ENCODE measurements around the gene FERMT1.
A peak's percentile ranks its signal among the peaks of the same experiment; 100 is the strongest.
"Not testable (repeated sequence)": the region's sequence is repeated elsewhere in the genome, so short reads cannot be mapped to it uniquely, and the experiment has no call there.

FERMT1 gene

GRCh38 chr20:6066582-6066981 is 56.2 kb downstream of the FERMT1 start:
- DNase-seq = no peak

GRCh38 chr20:6061544-6061943 is 61.3 kb downstream of the FERMT1 start:
- DNase-seq = no peak

GRCh38 chr20:6060213-6060612 is 62.6 kb downstream of the FERMT1 start:
- no peak for DNase-seq

- DNase-seq = no peak
Observed at GRCh38 chr20:6058684-6059295, 64.0 kb downstream of the FERMT1 start.

- DNase-seq = no peak
Observed at GRCh38 chr20:6057691-6058090, 65.1 kb downstream of the FERMT1 start.

- DNase-seq = no peak
Observed at GRCh38 chr20:6057139-6057538, 65.7 kb downstream of the FERMT1 start.

- DNase-seq = no peak
Observed at GRCh38 chr20:6055981-6056569, 66.8 kb downstream of the FERMT1 start.

GRCh38 chr20:6055161-6055783 is 67.6 kb downstream of the FERMT1 start:
- DNase-seq = no peak

GRCh38 chr20:6054689-6055051 is 68.2 kb downstream of the FERMT1 start:
- DNase-seq = not testable (repeated sequence)

- peak; percentile 35 for DNase-seq
Observed at GRCh38 chr20:6053776-6054688, 68.8 kb downstream of the FERMT1 start, which contains the start of gene LRRN4. Gene LRRN4, minus strand, starts transcription at chr20:6054060. Its CDS starts 1,261 bp downstream, at chr20:6052799.

- no peak for DNase-seq
Observed at GRCh38 chr20:6053064-6053775, 69.6 kb downstream of the FERMT1 start.

GRCh38 chr20:6051505-6051904 is 71.3 kb downstream of the FERMT1 start:
- DNase-seq = no peak

- DNase-seq = no peak
Observed at GRCh38 chr20:6048391-6048790, 74.4 kb downstream of the FERMT1 start.

GRCh38 chr20:6046432-6046831 is 76.4 kb downstream of the FERMT1 start:
- no peak for DNase-seq

- DNase-seq = no peak
Observed at GRCh38 chr20:6045566-6045965, 77.3 kb downstream of the FERMT1 start.

- DNase-seq = no peak
Observed at GRCh38 chr20:6044115-6044514, 78.7 kb downstream of the FERMT1 start.

- DNase-seq = no peak
Observed at GRCh38 chr20:6041808-6042265, 81.0 kb downstream of the FERMT1 start.

- no peak for DNase-seq
Observed at GRCh38 chr20:6040958-6041807, 81.6 kb downstream of the FERMT1 start.

GRCh38 chr20:6040540-6040939 is 82.3 kb downstream of the FERMT1 start:
- DNase-seq = no peak

GRCh38 chr20:6039766-6040165 is 83.1 kb downstream of the FERMT1 start:
- no peak for DNase-seq

- DNase-seq = no peak
Observed at GRCh38 chr20:6038256-6038655, 84.6 kb downstream of the FERMT1 start.

GRCh38 chr20:6037082-6037481 is 85.7 kb downstream of the FERMT1 start:
- DNase-seq = no peak

Data from NCI-H524 treated with DMSO at 0.1 percent for 48 hours (cell line).